Suprapubic skin (tissue), 4 donors: ENCODE measurements around the gene AGMO. TPM values are rescaled to one million over a fixed set of nuclear protein-coding genes. Genes with fewer than 3 reads are reported as not detected.

ENCODE experiments used
- DNase-seq, 2 donors: peaks; one replicate each; pipeline ENCODE4 v3.0.0-alpha.2; 2019; ENCODE audit warnings: low spot score in 2 of 2
- H3K27ac ChIP-seq: fragments of 200-600 bp; sonication (generic); one replicate; pipeline ENCODE4 v1.5.1; 2019
- H3K27me3 ChIP-seq: fragments of 200-600 bp; sonication (generic); one replicate; pipeline ENCODE4 v1.5.1; 2019
- H3K36me3 ChIP-seq: fragments of 200-600 bp; sonication (generic); one replicate; pipeline ENCODE4 v1.5.1; 2019
- H3K4me1 ChIP-seq: fragments of 200-600 bp; sonication (generic); one replicate; pipeline ENCODE4 v1.5.1; 2019
- H3K4me3 ChIP-seq: fragments of 200-600 bp; sonication (generic); one replicate; pipeline ENCODE4 v1.5.1; 2019; ENCODE audit warnings: mild to moderate bottlenecking
- H3K9me3 ChIP-seq: fragments of 200-600 bp; sonication (generic); one replicate; pipeline ENCODE4 v1.5.1; 2019
- CTCF ChIP-seq, 2 donors: fragments of 200-600 bp in 1 of 2; fragments of 450-650 bp in 1 of 2; sonication (generic) in 1 of 2; IDR thresholded peaks; one replicate each; pipeline ENCODE4 v1.5.1; 2016 to 2019; ENCODE audit warnings: antibody characterized with exemption in 2 of 2, mild to moderate bottlenecking in 1 of 2, moderate library complexity in 1 of 2
- EP300 ChIP-seq: sonication (generic); formaldehyde crosslinking; IDR thresholded peaks from one replicate; pipeline ENCODE4 v1.6.1; 2017; ENCODE audit warnings: antibody characterized with exemption
- POLR2A ChIP-seq, 2 donors: fragments of 450-650 bp; IDR thresholded peaks; one replicate each; pipeline ENCODE4 v1.6.1; 2017; ENCODE audit warnings: antibody characterized with exemption in 2 of 2, mild to moderate bottlenecking in 2 of 2, moderate library complexity in 2 of 2
- POLR2AphosphoS5 ChIP-seq, 3 donors: sonication (generic); formaldehyde crosslinking; IDR thresholded peaks; one replicate each; pipeline ENCODE4 v1.6.1; 2017; ENCODE audit warnings: antibody characterized with exemption in 3 of 3
- WGBS: methylation state at CpG from one replicate; pipeline ENCODE4 v1.1.5; 2018; 5-methylcytosine and 5-hydroxymethylcytosine counted together
- total RNA-seq, 4 donors: library from RNA; depleted of rRNA; stranded (reverse); fragments of >200 nt; gene quantifications; one replicate each; pipeline ENCODE4 v1.1.0, GENCODE V29; 2016

The AGMO gene
- total RNA-seq, 4 donors from 2014 or later, result 0.40 TPM; not detected in 3

GRCh38 chr7:15580604-15581351, 19.0 kb upstream of the AGMO start:
- WGBS, result 82% methylated on average over 3 of the region's 3 CpGs
- Histone ChIP-seq H3K36me3 (no peaks in the 10 kb centered on the region), H3K4me1 (no peaks in the 10 kb centered on the region), H3K27ac (no peak overlapping the region), H3K27me3 (no peaks in the 10 kb centered on the region), H3K4me3 (no peak overlapping the region), H3K9me3 (peaks cover 5% of the 10 kb centered on the region)
- no peak for TF ChIP-seq POLR2AphosphoS5 (IDR thresholded peaks at IDR 0.05)
- no peak for TF ChIP-seq CTCF (IDR thresholded peaks at IDR 0.05)
- TF ChIP-seq EP300, result no peak
- TF ChIP-seq POLR2A (IDR thresholded peaks at IDR 0.05), result no peak
- no peak for DNase-seq

- Histone ChIP-seq H3K4me1 (no peaks in the 10 kb centered on the region), H3K4me3 (no peak overlapping the region), H3K27me3 (no peaks in the 10 kb centered on the region), H3K27ac (no peak overlapping the region), H3K9me3 (no peaks in the 10 kb centered on the region), H3K36me3 (no peaks in the 10 kb centered on the region)
- TF ChIP-seq POLR2A (IDR thresholded peaks at IDR 0.05), result no peak
- no peak for TF ChIP-seq POLR2AphosphoS5 (IDR thresholded peaks at IDR 0.05)
- no peak for TF ChIP-seq CTCF (IDR thresholded peaks at IDR 0.05)
- TF ChIP-seq EP300, result no peak
- WGBS, result 93% methylated on average over 2 of the region's 2 CpGs
- no peak for DNase-seq
Measured at GRCh38 chr7:15577600-15577999, 15.8 kb upstream of the AGMO start.

- H3K27ac ChIP-seq, result no peak overlapping the region
- H3K27me3 ChIP-seq, result no peaks in the 10 kb centered on the region
- TF ChIP-seq POLR2AphosphoS5 (IDR thresholded peaks at IDR 0.05) (no peak), POLR2A (IDR thresholded peaks at IDR 0.05) (no peak), EP300 (no peak), CTCF (IDR thresholded peaks at IDR 0.05) (no peak)
- no peaks in the 10 kb centered on the region for H3K36me3 ChIP-seq
- DNase-seq, result no peak
- no peaks in the 10 kb centered on the region for H3K4me1 ChIP-seq
- no peaks in the 10 kb centered on the region for H3K9me3 ChIP-seq
- 40% methylated on average over 3 of the region's 3 CpGs for WGBS
- no peak overlapping the region for H3K4me3 ChIP-seq
Measured at GRCh38 chr7:15571301-15571878, 9.6 kb upstream of the AGMO start.

GRCh38 chr7:15567652-15568051, 5.8 kb upstream of the AGMO start:
- WGBS, result 38% methylated on average over 2 of the region's 2 CpGs
- TF ChIP-seq CTCF (IDR thresholded peaks at IDR 0.05) (no peak), POLR2AphosphoS5 (IDR thresholded peaks at IDR 0.05) (no peak), POLR2A (IDR thresholded peaks at IDR 0.05) (no peak), EP300 (no peak)
- H3K36me3 ChIP-seq, result no peaks in the 10 kb centered on the region
- no peak for DNase-seq
- H3K4me3 ChIP-seq, result no peak overlapping the region
- H3K27ac ChIP-seq, result no peak overlapping the region
- H3K9me3 ChIP-seq, result no peaks in the 10 kb centered on the region
- H3K27me3 ChIP-seq, result no peaks in the 10 kb centered on the region
- no peaks in the 10 kb centered on the region for H3K4me1 ChIP-seq

GRCh38 chr7:15567036-15567435, 5.2 kb upstream of the AGMO start:
- H3K27ac ChIP-seq, result no peak overlapping the region
- H3K36me3 ChIP-seq, result no peaks in the 10 kb centered on the region
- no peak overlapping the region for H3K4me3 ChIP-seq
- H3K4me1 ChIP-seq, result peaks cover 1% of the 10 kb centered on the region
- 31% methylated on average over 3 of the region's 3 CpGs for WGBS
- DNase-seq, result no peak
- no peaks in the 10 kb centered on the region for H3K9me3 ChIP-seq
- H3K27me3 ChIP-seq, result no peaks in the 10 kb centered on the region
- TF ChIP-seq EP300 (no peak), POLR2AphosphoS5 (IDR thresholded peaks at IDR 0.05) (no peak), CTCF (IDR thresholded peaks at IDR 0.05) (no peak), POLR2A (IDR thresholded peaks at IDR 0.05) (no peak)
